SK-N-SH (cell line): Measurements from ENCODE around the gene CMTM8. TPM values are rescaled to one million over a fixed set of nuclear protein-coding genes. Genes with fewer than 3 reads are reported as not detected.

Experiments used
- CTCF ChIA-PET: fragments of 300-600, 350-600 bp; formaldehyde crosslinking; extraction: SDS; loops from one replicate; lab custom pipeline; 2021; lab: Yijun Ruan, JAX
- POLR2A ChIA-PET: fragments of 350-600 bp; sonication (Branson Sonifier 250); formaldehyde crosslinking; extraction: SDS; loops from one replicate; lab custom pipeline; 2020; ENCODE audit warnings: antibody characterized with exemption, inconsistent platforms; lab: Yijun Ruan, JAX
- DNase-seq: peaks from one replicate; pipeline ENCODE4 v3.0.0; 2012
- H2AFZ ChIP-seq: fragments of 200-600 bp; sonication (generic); 2 replicates; pipeline ENCODE4 v1.8.1; 2016; ENCODE audit warnings: antibody characterized with exemption, mild to moderate bottlenecking, low read depth
- H3F3A ChIP-seq: fragments of 200-600 bp; sonication (generic); replicated peaks from 2 replicates; pipeline ENCODE3; 2016; ENCODE audit warnings: antibody characterized with exemption, mild to moderate bottlenecking; ENCODE audit not compliant: insufficient read depth
- H3K27ac ChIP-seq, 2 experiments: fragments of 200-500 bp in 1 of 2; fragments of 200-600 bp in 1 of 2; sonication (Bioruptor generic) in 1 of 2; sonication (generic), shearing (Covaris generic) in 1 of 2; 2 replicates each; pipeline versions ENCODE4 v1.5.1 to v1.6.1; 2014 to 2016; ENCODE audit warnings: low read depth in 2 of 2, inconsistent platforms in 1 of 2, low read length in 1 of 2, mild to moderate bottlenecking in 1 of 2, mixed read lengths in 1 of 2
- H3K27me3 ChIP-seq: fragments of 200-600 bp; sonication (generic), shearing (Covaris generic); 2 replicates; pipeline ENCODE4 v1.6.1; 2016; ENCODE audit warnings: mixed run types; ENCODE audit not compliant: insufficient read depth
- H3K36me3 ChIP-seq, 2 experiments: fragments of 200-500 bp in 1 of 2; fragments of 200-600 bp in 1 of 2; sonication (Bioruptor generic) in 1 of 2; sonication (generic) in 1 of 2; replicated peaks in 1 of 2; 2 replicates each; pipeline versions ENCODE3 to v1.5.1; 2014 to 2016; ENCODE audit warnings: low read length in 1 of 2, mild to moderate bottlenecking in 1 of 2; ENCODE audit not compliant: insufficient read depth in 2 of 2, control insufficient read depth in 1 of 2
- H3K4me1 ChIP-seq, 2 experiments: fragments of 200-500 bp in 1 of 2; fragments of 200-600 bp in 1 of 2; sonication (Bioruptor generic) in 1 of 2; sonication (generic), shearing (Covaris generic) in 1 of 2; 2 replicates each; pipeline versions ENCODE4 v1.5.1 to v1.6.1; 2014 to 2016; ENCODE audit warnings: low read depth in 1 of 2, low read length in 1 of 2, mixed run types in 1 of 2; ENCODE audit not compliant: insufficient read depth in 2 of 2, control insufficient read depth in 1 of 2
- H3K4me2 ChIP-seq: fragments of 200-600 bp; sonication (generic), shearing (Covaris generic); 2 replicates; pipeline ENCODE4 v1.6.1; 2017; ENCODE audit warnings: mixed run types
- H3K4me3 ChIP-seq, 2 experiments: fragments of 200-500 bp in 1 of 2; fragments of 200-600 bp in 1 of 2; sonication (Bioruptor generic) in 1 of 2; sonication (generic), shearing (Covaris generic) in 1 of 2; 2 replicates each; pipeline versions ENCODE4 v1.5.1 to v1.8.1; 2014 to 2016; ENCODE audit warnings: low read depth in 2 of 2, inconsistent platforms in 1 of 2, low read length in 1 of 2, mild to moderate bottlenecking in 1 of 2, mixed read lengths in 1 of 2, moderate library complexity in 1 of 2
- H3K79me2 ChIP-seq: fragments of 200-600 bp; sonication (generic); 2 replicates; pipeline ENCODE4 v1.8.1; 2017; ENCODE audit warnings: mild to moderate bottlenecking; ENCODE audit not compliant: insufficient read depth
- H3K9ac ChIP-seq: fragments of 200-600 bp; sonication (generic); 2 replicates; pipeline ENCODE4 v1.6.1; 2017; ENCODE audit warnings: mixed run types
- H3K9me2 ChIP-seq: fragments of 200-600 bp; sonication (generic); 2 replicates; pipeline ENCODE4 v1.6.1; 2017; ENCODE audit warnings: mixed run types
- H3K9me3 ChIP-seq: fragments of 200-600 bp; sonication (generic); 2 replicates; pipeline ENCODE4 v1.6.1; 2017; ENCODE audit warnings: mixed run types, mild to moderate bottlenecking, moderate library complexity
- H4K20me1 ChIP-seq: fragments of 200-600 bp; sonication (generic); 2 replicates; pipeline ENCODE4 v1.6.1; 2017; ENCODE audit warnings: mild to moderate bottlenecking, mixed run types; ENCODE audit not compliant: insufficient read depth
- CHD2 ChIP-seq: fragments of 150-350 bp; IDR thresholded peaks from 2 replicates; pipeline ENCODE4 v1.6.1; 2018; ENCODE audit warnings: low read length; ENCODE audit not compliant: partially characterized antibody
- ELF1 ChIP-seq: IDR thresholded peaks from 2 replicates; pipeline ENCODE4 v1.4.0; 2012
- FOXJ3 ChIP-seq: sonication (generic); formaldehyde crosslinking; IDR thresholded peaks from 2 replicates; pipeline ENCODE4 v1.5.1; 2020; ENCODE audit warnings: mild to moderate bottlenecking, missing genetic modification reagents
- GABPA ChIP-seq: IDR thresholded peaks from 2 replicates; pipeline ENCODE4 v1.4.0; 2012; ENCODE audit warnings: low read depth, mild to moderate bottlenecking
- GATA2 ChIP-seq: sonication (generic); formaldehyde crosslinking; IDR thresholded peaks from 2 replicates; pipeline ENCODE4 v1.5.0; 2020; ENCODE audit warnings: mild to moderate bottlenecking, missing genetic modification reagents
- IRF3 ChIP-seq: fragments of 150-350 bp; IDR thresholded peaks from 2 replicates; pipeline ENCODE4 v1.6.1; 2016; ENCODE audit warnings: mild to moderate bottlenecking, low read depth, low read length
- MEF2A ChIP-seq: IDR thresholded peaks from 2 replicates; pipeline ENCODE4 v1.4.0; 2012; ENCODE audit warnings: low read depth, borderline replicate concordance
- MXI1 ChIP-seq: IDR thresholded peaks from 2 replicates; pipeline ENCODE4 v1.6.1; 2012; ENCODE audit warnings: mild to moderate bottlenecking, low read depth, low read length, improper control_type of control experiment
- NRF1 ChIP-seq: IDR thresholded peaks from 2 replicates; pipeline ENCODE4 v1.6.1; 2012; ENCODE audit warnings: low read depth, mild to moderate bottlenecking, low read length
- PBX3 ChIP-seq: IDR thresholded peaks from 2 replicates; pipeline ENCODE4; 2012
- POLR2AphosphoS5 ChIP-seq: IDR thresholded peaks from 2 replicates; pipeline ENCODE4 v1.6.1; 2012; ENCODE audit warnings: low read depth, low read length
- REST ChIP-seq: IDR thresholded peaks from 2 replicates; pipeline ENCODE4 v1.6.1; 2012; ENCODE audit warnings: mild to moderate bottlenecking, low read depth, low read length, moderate library complexity
- RXRA ChIP-seq: IDR thresholded peaks from 2 replicates; pipeline ENCODE4 v1.4.0; 2012; ENCODE audit warnings: low read depth, mild to moderate bottlenecking, borderline replicate concordance
- SIN3A ChIP-seq: IDR thresholded peaks from 2 replicates; pipeline ENCODE4 v1.6.1; 2012; ENCODE audit warnings: low read depth, mild to moderate bottlenecking, low read length, moderate library complexity, borderline replicate concordance
- SMC3 ChIP-seq: IDR thresholded peaks from 2 replicates; pipeline ENCODE4 v1.6.1; 2012; ENCODE audit warnings: low read depth, low read length, improper control_type of control experiment
- TAF1 ChIP-seq: IDR thresholded peaks from 2 replicates; pipeline ENCODE4 v1.6.1; 2012; ENCODE audit warnings: low read depth, mild to moderate bottlenecking, low read length, moderate library complexity, borderline replicate concordance
- USF1 ChIP-seq: IDR thresholded peaks from 2 replicates; pipeline ENCODE4 v1.4.0; 2012; ENCODE audit warnings: low read depth, borderline replicate concordance
- YY1 ChIP-seq: IDR thresholded peaks from 2 replicates; pipeline ENCODE4 v1.4.0; 2012; ENCODE audit warnings: low read depth, mild to moderate bottlenecking
- ZBTB33 ChIP-seq: IDR thresholded peaks from 2 replicates; pipeline ENCODE4 v1.4.0; 2012; ENCODE audit warnings: low read depth, borderline replicate concordance
- WGBS: methylation state at CpG from one replicate; pipeline ENCODE4 v1.1.6; 2017; ENCODE audit warnings: low lambda C conversion rate; 5-methylcytosine and 5-hydroxymethylcytosine counted together
- polyA plus RNA-seq, 3 experiments: library from polyadenylated mRNA; depleted of rRNA; stranded (reverse); fragments of >200 nt; gene quantifications; 2 replicates each; pipeline ENCODE4 v1.2.3, GENCODE V29; 2012

CMTM8 gene
- polyA plus RNA-seq, 1 of the 3 experiments (the other 2 are of a cell fraction) = 9.7 TPM

GRCh38 chr3:32280262-32280910 lies 41.9 kb downstream of the CMTM8 start:
- H3K4me1 ChIP-seq = no peaks in the 10 kb centered on the region
- TF ChIP-seq ELF1 (no peak), RXRA (no peak), YY1 (no peak), SIN3A (no peak)
- no peak overlapping the region for H3K9ac ChIP-seq
- H3K27me3 ChIP-seq = no peaks in the 10 kb centered on the region
- no peak for DNase-seq
- H2AFZ ChIP-seq = no peak overlapping the region
- CTCF ChIA-PET = no interaction called here
- POLR2A ChIA-PET = no interaction called here
- no peak overlapping the region for H3K4me2 ChIP-seq
- H3K27ac ChIP-seq = no peak overlapping the region
- no peaks in the 10 kb centered on the region for H3K9me3 ChIP-seq
- H3K79me2 ChIP-seq = no peaks in the 10 kb centered on the region
- H3F3A ChIP-seq = no peaks in the 10 kb centered on the region
- H3K9me2 ChIP-seq = no peaks in the 10 kb centered on the region
- H3K36me3 ChIP-seq = no peaks in the 10 kb centered on the region
- no peak overlapping the region for H3K4me3 ChIP-seq
- H4K20me1 ChIP-seq = no peaks in the 10 kb centered on the region
- 70% methylated on average over 6 of the region's 6 CpGs for WGBS

GRCh38 chr3:32281570-32282106 lies 43.2 kb downstream of the CMTM8 start:
- ChIA-PET CTCF (interaction anchor here (1.2 to 2.0 kb wide), 3 partner anchors 12 to 186 kb away, joined by 3 to 7 read pairs (median 3); no protein-coding TSS in a partner anchor), POLR2A (no interaction called here)
- no peak overlapping the region for H3K4me3 ChIP-seq
- no peaks in the 10 kb centered on the region for H3K79me2 ChIP-seq
- H3K9ac ChIP-seq = no peak overlapping the region
- H4K20me1 ChIP-seq = no peaks in the 10 kb centered on the region
- WGBS = 91% methylated on average over 2 of the region's 2 CpGs
- no peak overlapping the region for H2AFZ ChIP-seq
- no peak for DNase-seq
- H3K27ac ChIP-seq = no peak overlapping the region
- H3K9me2 ChIP-seq = no peaks in the 10 kb centered on the region
- H3K9me3 ChIP-seq = no peaks in the 10 kb centered on the region
- H3K4me2 ChIP-seq = no peak overlapping the region
- H3K27me3 ChIP-seq = no peaks in the 10 kb centered on the region
- H3K36me3 ChIP-seq = no peaks in the 10 kb centered on the region
- no peaks in the 10 kb centered on the region for H3K4me1 ChIP-seq
- no peaks in the 10 kb centered on the region for H3F3A ChIP-seq
- TF ChIP-seq GATA2 (CRISPR knock-in tag) = no peak
- no peak for TF ChIP-seq PBX3
- TF ChIP-seq USF1 = no peak
- TF ChIP-seq TAF1 = no peak
- TF ChIP-seq FOXJ3 (CRISPR knock-in tag) = no peak
- no peak for TF ChIP-seq POLR2AphosphoS5
- TF ChIP-seq MEF2A = no peak
- no peak for TF ChIP-seq ZBTB33
- no peak for TF ChIP-seq MXI1
- no peak for TF ChIP-seq IRF3
- TF ChIP-seq CHD2 = no peak
- no peak for TF ChIP-seq SIN3A
- TF ChIP-seq SMC3 = no peak
- no peak for TF ChIP-seq NRF1
- no peak for TF ChIP-seq GABPA
- TF ChIP-seq REST = no peak
